HepG2 (cell line): ENCODE results near the gene UNC50. TPM values are rescaled to one million over a fixed set of nuclear protein-coding genes. Genes with fewer than 3 reads are reported as not detected.

ENCODE experiments used
- ATAC-seq: fragments of 200-7000 bp; cut with Tn5 transposase; 3 replicates; pipeline ENCODE4 v1.9.1; 2020; ENCODE audit warnings: mild to moderate bottlenecking, moderate library complexity
- BruUV-seq: library from RNA; stranded (reverse); fragments of 400-500 nt; replicated peaks from 2 replicates; lab custom pipeline; 2021; lab: Mats Ljungman, UMichigan
- CTCF ChIA-PET: fragments of 300-600 bp; formaldehyde crosslinking; extraction: SDS; loops from one replicate; lab custom pipeline; 2021; ENCODE audit warnings: low total read pairs, inconsistent platforms, low intra/inter-chr PET ratio; lab: Yijun Ruan, JAX
- POLR2A ChIA-PET: fragments of 350-600 bp; sonication (Branson Sonifier 250); formaldehyde crosslinking; loops from one replicate; lab custom pipeline; 2020; ENCODE audit warnings: antibody characterized with exemption, inconsistent platforms; lab: Yijun Ruan, JAX
- DNase-seq: peaks from one replicate; pipeline ENCODE4 v3.0.0-alpha.2; 2015; ENCODE audit warnings: low spot score
- FAIRE-seq: peaks from 3 replicates; lab custom pipeline; 2011; peaks lifted over from hg19 to GRCh38; lab: Jason Lieb, UNC
- H2AFZ ChIP-seq: one replicate; pipeline ENCODE4 v1.6.1; 2011; ENCODE audit warnings: low read length, inconsistent platforms
- H3K27ac ChIP-seq: fragments of 300-600 bp; 3 replicates; pipeline ENCODE4 v1.8.0; 2011; ENCODE audit warnings: mixed run types, mild to moderate bottlenecking, mixed read lengths, low read length, inconsistent platforms; ENCODE audit not compliant: insufficient read depth; ENCODE audit errors: extremely low read length
- H3K27me3 ChIP-seq, 2 experiments: fragments of 200-600 bp in 1 of 2; 2 replicates in 1 of 2; 3 replicates in 1 of 2; pipeline versions ENCODE4 v1.6.0 to v1.8.0; 2011; ENCODE audit warnings: low read length in 2 of 2, mild to moderate bottlenecking in 2 of 2, moderate library complexity in 2 of 2, inconsistent platforms in 1 of 2; ENCODE audit not compliant: insufficient read depth in 2 of 2, control insufficient read depth in 1 of 2
- H3K36me3 ChIP-seq, 2 experiments: fragments of 200-600 bp in 1 of 2; replicated peaks in 1 of 2; 2 replicates in 1 of 2; 3 replicates in 1 of 2; pipeline versions ENCODE4 v1.5.1 to v1.8.0; 2011; ENCODE audit warnings: low read length in 2 of 2, inconsistent platforms in 1 of 2; ENCODE audit not compliant: insufficient read depth in 2 of 2, control insufficient read depth in 1 of 2
- H3K4me1 ChIP-seq: 2 replicates; pipeline ENCODE4 v1.5.1; 2012; ENCODE audit warnings: low read length, inconsistent platforms; ENCODE audit not compliant: insufficient read depth
- H3K4me2 ChIP-seq: 2 replicates; pipeline ENCODE4 v1.6.0; 2011; ENCODE audit warnings: low read depth, low read length, inconsistent platforms
- H3K4me3 ChIP-seq, 3 experiments: fragments of 200-600 bp in 1 of 3; sonication (generic), shearing (Covaris generic) in 1 of 3; replicated peaks in 1 of 3; 2 replicates each; pipeline ENCODE4 v1.5.1; 2011 to 2016; ENCODE audit warnings: low read length in 3 of 3, inconsistent platforms in 2 of 3, low read depth in 2 of 3, mild to moderate bottlenecking in 2 of 3, control low read depth in 1 of 3, mixed read lengths in 1 of 3; ENCODE audit not compliant: insufficient read depth in 1 of 3
- H3K79me2 ChIP-seq: one replicate; pipeline ENCODE4 v1.6.1; 2011; ENCODE audit warnings: low read length, inconsistent platforms; ENCODE audit not compliant: insufficient read depth
- H3K9ac ChIP-seq: 2 replicates; pipeline ENCODE4 v1.6.0; 2011; ENCODE audit warnings: mild to moderate bottlenecking, low read depth, low read length, inconsistent platforms; ENCODE audit not compliant: insufficient read depth
- H3K9me3 ChIP-seq: 2 replicates; pipeline ENCODE4 v1.5.1; 2012; ENCODE audit warnings: mild to moderate bottlenecking, low read length
- H4K20me1 ChIP-seq: 2 replicates; pipeline ENCODE4 v1.6.0; 2011; ENCODE audit warnings: inconsistent platforms, mild to moderate bottlenecking, low read length, moderate library complexity; ENCODE audit not compliant: insufficient read depth
- ATM ChIP-seq: fragments of 450-650 bp; IDR thresholded peaks from 2 replicates; pipeline ENCODE4 v1.7.1; 2017; ENCODE audit warnings: mild to moderate bottlenecking, borderline replicate concordance
- FIP1L1 ChIP-seq: fragments of 200-400 bp; formaldehyde crosslinking; IDR thresholded peaks from 2 replicates; pipeline ENCODE4 v1.6.1; 2018; ENCODE audit warnings: low read depth, mild to moderate bottlenecking, low read length, moderate library complexity, borderline replicate concordance; ENCODE audit not compliant: insufficient read depth
- KDM3A ChIP-seq: IDR thresholded peaks from 2 replicates; pipeline ENCODE4 v1.6.1; 2018; ENCODE audit warnings: low read depth, missing compliant biosample characterization
- LCORL ChIP-seq, 2 experiments: fragments of 450-650 bp in 1 of 2; sonication (generic) in 1 of 2; formaldehyde crosslinking in 1 of 2; IDR thresholded peaks; 2 replicates each; pipeline versions ENCODE4 v1.5.0 to v1.6.1; 2017 to 2020; ENCODE audit warnings: antibody characterized with exemption in 1 of 2, missing genetic modification reagents in 1 of 2
- MED8 ChIP-seq: sonication (generic); formaldehyde crosslinking; IDR thresholded peaks from 2 replicates; pipeline ENCODE4 v1.8.1; 2023; ENCODE audit warnings: mild to moderate bottlenecking, missing genetic modification reagents; ENCODE audit not compliant: insufficient replicate concordance
- PATZ1 ChIP-seq: sonication (generic); formaldehyde crosslinking; IDR thresholded peaks from 2 replicates; pipeline ENCODE4 v1.4.0; 2020; ENCODE audit warnings: missing genetic modification reagents
- PAWR ChIP-seq: sonication (generic); formaldehyde crosslinking; IDR thresholded peaks from 2 replicates; pipeline ENCODE4 v1.4.0; 2020; ENCODE audit warnings: missing genetic modification reagents, mild to moderate bottlenecking, borderline replicate concordance
- PTBP1 ChIP-seq: fragments of 200-400 bp; formaldehyde crosslinking; IDR thresholded peaks from 2 replicates; pipeline ENCODE4 v1.6.1; 2018; ENCODE audit warnings: low read length, low read depth; ENCODE audit not compliant: poor library complexity, severe bottlenecking
- SMAD9 ChIP-seq: sonication (generic); formaldehyde crosslinking; IDR thresholded peaks from 2 replicates; pipeline ENCODE4 v1.5.1; 2020; ENCODE audit warnings: mild to moderate bottlenecking, missing genetic modification reagents
- SOX13 ChIP-seq, 3 experiments: fragments of 450-650 bp in 1 of 3; sonication (generic) in 1 of 3; formaldehyde crosslinking in 1 of 3; IDR thresholded peaks in 2 of 3; conservative IDR thresholded peaks in 1 of 3; 2 replicates each; pipeline versions ENCODE4 v1.5.0 to v1.6.1; 2016 to 2020; ENCODE audit warnings: antibody characterized with exemption in 1 of 3, mild to moderate bottlenecking in 1 of 3, missing compliant biosample characterization in 1 of 3, missing genetic modification reagents in 1 of 3, moderate library complexity in 1 of 3
- SP140L ChIP-seq: sonication (generic); formaldehyde crosslinking; IDR thresholded peaks from 2 replicates; pipeline ENCODE4 v1.4.0; 2020; ENCODE audit warnings: missing genetic modification reagents, borderline replicate concordance
- ZNF562 ChIP-seq: sonication (generic); formaldehyde crosslinking; IDR thresholded peaks from 2 replicates; pipeline ENCODE4 v1.8.0; 2022; ENCODE audit warnings: missing genetic modification reagents, borderline replicate concordance
- ZNF773 ChIP-seq: sonication (generic); formaldehyde crosslinking; IDR thresholded peaks from 2 replicates; pipeline ENCODE4 v1.4.0; 2020; ENCODE audit warnings: missing genetic modification reagents, borderline replicate concordance
- ZNF777 ChIP-seq: sonication (generic); formaldehyde crosslinking; IDR thresholded peaks from 2 replicates; pipeline ENCODE4 v1.4.0; 2020; ENCODE audit warnings: missing genetic modification reagents
- ZSCAN12 ChIP-seq: sonication (generic); formaldehyde crosslinking; IDR thresholded peaks from 2 replicates; pipeline ENCODE4 v1.9.0; 2021; ENCODE audit warnings: mild to moderate bottlenecking, missing genetic modification reagents
- ZSCAN22 ChIP-seq: sonication (generic); formaldehyde crosslinking; IDR thresholded peaks from 2 replicates; pipeline ENCODE4 v1.4.0; 2020; ENCODE audit warnings: mild to moderate bottlenecking, missing genetic modification reagents
- WGBS: methylation state at CpG from one replicate; pipeline ENCODE4 v1.1.6; 2017; ENCODE audit warnings: low lambda C conversion rate; 5-methylcytosine and 5-hydroxymethylcytosine counted together
- in situ Hi-C: cut with HindIII; loops from 2 replicates; pipeline ENCODE4 v1.10.0; 2017; ENCODE audit warnings: low pct_unique_long_range_greater_than_20kb; ENCODE audit not compliant: extremely low pct_ligation_motif_present
- intact Hi-C: fragments of 100-400 bp; cut with micrococcal nuclease; formaldehyde crosslinking; loops from one replicate; pipeline ENCODE4 v1.10.0; 2022; ENCODE audit not compliant: unreplicated experiment
- polyA plus RNA-seq, 8 experiments: library from polyadenylated mRNA; depleted of rRNA in 3 of 8; stranded (reverse) in 7 of 8; unstranded in 1 of 8; fragments of >200 nt; fragmentation: Illumina TruSeq in 4 of 8; extraction: Trizol in 4 of 8; gene quantifications; 2 replicates each; pipeline versions ENCODE4 v1.2.1 to v1.2.3, GENCODE V29; 2011 to 2016; ENCODE audit warnings: low read depth in 4 of 8, missing spikeins in 1 of 8, mixed read lengths in 1 of 8; ENCODE audit not compliant: insufficient read depth in 1 of 8
- total RNA-seq, 5 experiments: library from RNA; depleted of rRNA; stranded (reverse); fragments of >200 nt; fragmentation: Illumina TruSeq; extraction: Trizol; gene quantifications; 2 replicates each; pipeline ENCODE4 v1.2.3, GENCODE V29; 2016; ENCODE audit warnings: low read depth in 1 of 5
- TF ChIP-seq, protein P1 (sequence below): sonication (generic); formaldehyde crosslinking; IDR thresholded peaks from 2 replicates; pipeline ENCODE4 v1.4.0; 2020; ENCODE audit warnings: missing genetic modification reagents, borderline replicate concordance

The UNC50 gene
- total and polyA plus RNA-seq, 2 of the 13 experiments (the other 11 are each of a cell fraction or from before 2014, with no cell fraction given) = 92.6 to 95.6 TPM

GRCh38 chr2:98558852-98559530 is 49.4 kb upstream of the UNC50 start (continued):
- TF ChIP-seq PATZ1 (CRISPR knock-in tag) (no peak), ZSCAN22 (CRISPR knock-in tag) (no peak), SMAD9 (no peak), PAWR (no peak), PTBP1 (no peak), FIP1L1 (no peak), ZNF777 (CRISPR knock-in tag) (no peak)
- TF ChIP-seq, all 625 proteins: peak for 0

- Histone ChIP-seq H3K27ac (no peak overlapping the region), H3K4me2 (no peak overlapping the region), H3K9ac (no peak overlapping the region), H3K4me1 (peaks cover 10% of the 10 kb centered on the region; the same call in 1 of the 2 replicates), H4K20me1 (no peaks in the 10 kb centered on the region), H3K36me3 (peaks cover 6% of the 10 kb centered on the region in 2 experiments; a peak in 4 of 5 replicates), H3K4me3 (no peak overlapping the region), H3K9me3 (no peaks in the 10 kb centered on the region), H3K27me3 (no peaks in the 10 kb centered on the region), H3K79me2 (no peaks in the 10 kb centered on the region), H2AFZ (no peak overlapping the region)
- ChIA-PET POLR2A (no interaction called here), CTCF (no interaction called here)
- 98% methylated on average over 3 of the region's 3 CpGs for WGBS
- BruUV-seq = no TSS peak
- DNase-seq (no peak), FAIRE-seq (no peak), ATAC-seq (no peak)
- intact Hi-C loops = no loop called here
- in situ Hi-C loops = no loop called here
- TF ChIP-seq LCORL (IDR thresholded peaks at IDR 0.05) (no peak), LCORL (CRISPR knock-in tag; IDR thresholded peaks at IDR 0.05) (no peak), ZSCAN12 (CRISPR knock-in tag) (no peak), ZNF773 (CRISPR knock-in tag) (no peak), ATM (no peak), MED8 (CRISPR knock-in tag) (no peak), SOX13 (IDR thresholded peaks at IDR 0.05) (no peak), SOX13 (CRISPR knock-in tag; conservative IDR thresholded peaks at IDR 0.05 in 1 of 2, IDR thresholded peaks at IDR 0.05 in 1 of 2) (no peak), KDM3A (CRISPR knock-in tag) (no peak), SP140L (no peak), ZNF562 (CRISPR knock-in tag) (no peak)
- TF ChIP-seq, protein P1, sequence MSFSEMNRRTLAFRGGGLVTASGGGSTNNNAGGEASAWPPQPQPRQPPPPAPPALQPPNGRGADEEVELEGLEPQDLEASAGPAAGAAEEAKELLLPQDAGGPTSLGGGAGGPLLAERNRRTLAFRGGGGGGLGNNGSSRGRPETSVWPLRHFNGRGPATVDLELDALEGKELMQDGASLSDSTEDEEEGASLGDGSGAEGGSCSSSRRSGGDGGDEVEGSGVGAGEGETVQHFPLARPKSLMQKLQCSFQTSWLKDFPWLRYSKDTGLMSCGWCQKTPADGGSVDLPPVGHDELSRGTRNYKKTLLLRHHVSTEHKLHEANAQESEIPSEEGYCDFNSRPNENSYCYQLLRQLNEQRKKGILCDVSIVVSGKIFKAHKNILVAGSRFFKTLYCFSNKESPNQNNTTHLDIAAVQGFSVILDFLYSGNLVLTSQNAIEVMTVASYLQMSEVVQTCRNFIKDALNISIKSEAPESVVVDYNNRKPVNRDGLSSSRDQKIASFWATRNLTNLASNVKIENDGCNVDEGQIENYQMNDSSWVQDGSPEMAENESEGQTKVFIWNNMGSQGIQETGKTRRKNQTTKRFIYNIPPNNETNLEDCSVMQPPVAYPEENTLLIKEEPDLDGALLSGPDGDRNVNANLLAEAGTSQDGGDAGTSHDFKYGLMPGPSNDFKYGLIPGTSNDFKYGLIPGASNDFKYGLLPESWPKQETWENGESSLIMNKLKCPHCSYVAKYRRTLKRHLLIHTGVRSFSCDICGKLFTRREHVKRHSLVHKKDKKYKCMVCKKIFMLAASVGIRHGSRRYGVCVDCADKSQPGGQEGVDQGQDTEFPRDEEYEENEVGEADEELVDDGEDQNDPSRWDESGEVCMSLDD = no peak
Measured at GRCh38 chr2:98559581-98559980, 48.8 kb upstream of the UNC50 start.
